Effector memory CD4-positive, alpha-beta T cell (primary cell): ENCODE data around the gene ZMAT2.

Source experiments
- DNase-seq, 3 donors: peaks; one replicate each; pipeline ENCODE4 v3.0.0-alpha.2; 2020
- H3K27ac ChIP-seq: 2 replicates; pipeline ENCODE4 v1.7.0; 2013; ENCODE audit warnings: mild to moderate bottlenecking, low read length, moderate library complexity; ENCODE audit not compliant: insufficient read depth, poor library complexity, severe bottlenecking
- H3K27me3 ChIP-seq: replicated peaks from 2 replicates; pipeline ENCODE4 v1.7.0; 2013; ENCODE audit warnings: mild to moderate bottlenecking, low read length; ENCODE audit not compliant: insufficient read depth, control insufficient read depth, poor library complexity, severe bottlenecking
- H3K36me3 ChIP-seq: 2 replicates; pipeline ENCODE4 v1.7.0; 2013; ENCODE audit warnings: mild to moderate bottlenecking, low read length, moderate library complexity; ENCODE audit not compliant: control insufficient read depth, insufficient read depth
- H3K4me1 ChIP-seq: 2 replicates; pipeline ENCODE4 v1.7.0; 2013; ENCODE audit warnings: low read length, mild to moderate bottlenecking; ENCODE audit not compliant: control insufficient read depth, insufficient read depth, poor library complexity, severe bottlenecking
- H3K4me3 ChIP-seq: 2 replicates; pipeline ENCODE4 v1.7.0; 2013; ENCODE audit warnings: low read length, low read depth, mild to moderate bottlenecking; ENCODE audit not compliant: insufficient read depth, poor library complexity, severe bottlenecking
- H3K9me3 ChIP-seq: 2 replicates; pipeline ENCODE4 v1.7.0; 2013; ENCODE audit warnings: mild to moderate bottlenecking, low read length, moderate library complexity; ENCODE audit not compliant: control insufficient read depth

Gene ZMAT2

DNA sequence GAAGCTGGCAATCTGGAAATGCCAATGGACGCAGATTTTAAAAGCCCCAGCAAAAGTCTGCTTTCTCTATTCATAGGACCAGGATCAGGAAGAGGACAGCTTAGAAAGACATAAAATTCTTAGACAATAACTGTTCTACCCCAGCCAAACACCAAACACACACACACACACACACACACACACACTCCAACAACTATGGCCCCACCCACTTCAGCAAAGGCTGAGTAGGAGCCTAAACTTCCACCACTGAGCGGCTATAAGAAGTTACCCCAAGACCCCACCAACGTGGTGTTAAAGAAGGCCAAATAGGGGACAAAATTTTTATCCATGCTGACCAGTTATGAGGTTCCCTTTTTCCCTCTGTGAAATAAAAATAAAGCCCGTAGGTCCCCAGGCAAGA lies 32.9 kb downstream of the ZMAT2 start:
- no peak for DNase-seq
- no peaks in the 10 kb centered on the region for H3K36me3 ChIP-seq

DNA sequence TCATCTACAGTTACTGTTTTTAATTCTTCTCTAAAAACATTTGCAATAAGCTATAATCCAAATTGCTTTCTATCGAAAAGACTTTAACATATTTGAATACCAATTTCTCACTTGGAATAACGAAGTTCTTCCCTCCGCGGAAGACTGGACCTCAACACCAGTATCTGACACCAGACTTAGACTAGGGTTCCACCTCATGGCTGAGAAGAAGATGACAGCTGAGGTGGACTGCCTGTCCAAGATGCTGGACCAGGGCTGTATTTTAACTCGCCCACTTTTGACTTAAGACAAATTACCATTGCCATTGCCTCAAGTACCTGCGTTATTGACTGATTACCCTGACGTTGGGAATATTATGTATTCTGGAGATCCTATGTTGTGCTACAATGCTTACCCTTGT lies 34.1 kb downstream of the ZMAT2 start:
- Histone ChIP-seq H3K9me3 (no peaks in the 10 kb centered on the region), H3K4me1 (no peaks in the 10 kb centered on the region), H3K36me3 (no peaks in the 10 kb centered on the region), H3K27ac (no peak overlapping the region), H3K4me3 (no peak overlapping the region), H3K27me3 (no peaks in the 10 kb centered on the region)
- DNase-seq: no peak

More for the DNA sequence above, 32.9 kb downstream of the ZMAT2 start:
- Histone ChIP-seq H3K27me3 (no peaks in the 10 kb centered on the region), H3K4me1 (no peaks in the 10 kb centered on the region), H3K27ac (no peak overlapping the region), H3K4me3 (no peak overlapping the region), H3K9me3 (no peaks in the 10 kb centered on the region)

DNA sequence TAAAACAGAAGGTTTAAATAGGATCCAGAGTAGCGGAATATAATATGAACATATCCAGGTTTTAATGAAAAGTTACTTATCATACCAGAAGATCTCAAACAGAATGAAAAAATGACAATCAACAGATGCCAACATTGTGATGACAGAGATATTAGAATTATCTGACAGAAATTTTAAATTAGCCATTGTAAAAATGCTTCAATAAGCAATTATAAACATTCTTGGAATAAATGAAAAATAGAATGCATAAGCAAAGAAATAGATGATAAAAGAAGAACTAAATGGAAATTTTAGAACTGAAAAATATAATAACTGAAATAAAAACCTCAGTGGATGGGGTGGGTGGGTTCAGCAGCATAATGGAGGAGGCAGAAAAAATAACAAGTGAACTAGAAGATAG lies 37.2 kb downstream of the ZMAT2 start:
- H3K36me3 ChIP-seq: no peaks in the 10 kb centered on the region

DNA sequence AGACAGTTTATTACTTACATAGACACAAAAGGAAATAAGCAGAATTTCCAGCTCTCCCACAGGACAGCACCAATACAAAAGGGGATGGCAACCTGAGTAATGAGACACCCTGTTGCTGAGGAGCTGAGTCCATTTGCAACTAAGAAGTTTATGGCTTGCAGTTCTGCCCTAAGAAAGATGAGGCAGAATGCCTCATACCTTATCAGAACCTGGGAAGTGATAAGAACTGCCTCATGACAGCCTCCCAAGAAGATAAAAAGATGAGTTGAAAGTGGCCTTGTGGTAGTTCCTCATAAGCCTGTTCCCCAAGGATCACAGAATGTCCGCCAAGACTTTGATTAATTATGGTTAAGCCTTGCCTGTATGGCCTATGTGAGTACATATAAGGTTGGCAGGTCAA lies 41.7 kb downstream of the ZMAT2 start:
- Histone ChIP-seq H3K27ac (no peak overlapping the region), H3K27me3 (no peaks in the 10 kb centered on the region), H3K4me1 (no peaks in the 10 kb centered on the region), H3K4me3 (no peak overlapping the region), H3K9me3 (no peaks in the 10 kb centered on the region), H3K36me3 (no peaks in the 10 kb centered on the region)
- DNase-seq: no peak

More for the DNA sequence above, 37.2 kb downstream of the ZMAT2 start:
- no peak for DNase-seq
- H3K9me3 ChIP-seq: no peaks in the 10 kb centered on the region
- no peak overlapping the region for H3K27ac ChIP-seq
- no peaks in the 10 kb centered on the region for H3K4me1 ChIP-seq
- no peak overlapping the region for H3K4me3 ChIP-seq
- H3K27me3 ChIP-seq: no peaks in the 10 kb centered on the region

DNA sequence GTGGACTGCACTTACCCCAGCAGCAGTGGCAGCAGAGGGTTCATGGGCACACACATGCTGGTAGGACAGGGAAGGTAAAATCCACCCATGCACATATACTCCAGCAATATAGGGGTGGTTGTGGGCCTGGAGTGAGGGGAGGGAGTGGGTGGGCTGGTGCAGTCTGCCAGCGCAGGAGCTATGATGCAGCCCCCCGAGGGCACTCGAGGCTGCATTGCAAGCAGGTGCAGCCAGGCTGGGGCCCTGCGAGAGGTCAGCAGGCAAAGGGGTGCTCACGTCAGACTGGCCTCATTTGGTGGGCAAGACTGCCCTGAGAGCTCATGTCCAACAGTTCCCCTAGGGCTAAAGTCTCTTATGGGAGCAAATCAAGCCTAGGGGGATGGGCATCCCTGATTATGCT lies 53.3 kb downstream of the ZMAT2 start:
- H3K4me3 ChIP-seq: no peak overlapping the region
- DNase-seq: no peak
- no peak overlapping the region for H3K27ac ChIP-seq
- no peaks in the 10 kb centered on the region for H3K36me3 ChIP-seq
- H3K9me3 ChIP-seq: peaks cover 23% of the 10 kb centered on the region
- H3K27me3 ChIP-seq: no peaks in the 10 kb centered on the region
- H3K4me1 ChIP-seq: no peaks in the 10 kb centered on the region
